Stimulated activated naive B cell treated with anti-CD40 and anti-IgM and Interleukin-4, amounts not matched to agents 10 μg/mL and 1 μg/mL and 100 μg/mL, for 72 hours (primary cell): ENCODE measurements around the gene ABCA7.

ENCODE experiments used
- ATAC-seq, 2 donors: fragments of 150-1000 bp; cut with Tn5 transposase; replicated peaks; 2 replicates each; pipeline ENCODE4 v1.10.0; 2021; ENCODE audit warnings: moderate library complexity in 1 of 2
- DNase-seq: peaks from one replicate; pipeline ENCODE4 v3.0.0; 2021
- H3K27ac Mint-ChIP-seq: one replicate; pipeline ENCODE4 v1.8.0; 2022; ENCODE audit warnings: mild to moderate bottlenecking, mixed read lengths
- H3K27me3 Mint-ChIP-seq, 2 donors: one replicate each; pipeline ENCODE4 v1.8.0; 2022; ENCODE audit warnings: mixed read lengths in 2 of 2
- H3K36me3 Mint-ChIP-seq, 2 donors: one replicate each; pipeline ENCODE4 v1.8.0; 2022; ENCODE audit warnings: mixed read lengths in 2 of 2, mild to moderate bottlenecking in 1 of 2
- H3K4me1 Mint-ChIP-seq, 2 donors: one replicate each; pipeline ENCODE4 v1.8.0; 2022; ENCODE audit warnings: mixed read lengths in 2 of 2, mild to moderate bottlenecking in 1 of 2
- H3K4me3 Mint-ChIP-seq, 2 donors: one replicate each; pipeline ENCODE4 v1.8.0; 2022; ENCODE audit warnings: mild to moderate bottlenecking in 2 of 2, mixed read lengths in 2 of 2, moderate library complexity in 1 of 2
- H3K9me3 Mint-ChIP-seq, 2 donors: one replicate each; pipeline ENCODE4 v1.8.0; 2022; ENCODE audit warnings: mixed read lengths in 2 of 2, mild to moderate bottlenecking in 1 of 2

The ABCA7 gene

GRCh38 chr19:1089126-1089771 is 49.3 kb downstream of the ABCA7 start:
- DNase-seq (no peak), ATAC-seq (no peak)
- Mint-ChIP-seq H3K4me1 (peaks cover 40 to 57% of the 10 kb centered on the region in 2 donors), H3K27ac (peak overlapping the region; percentile 94), H3K36me3 (peaks cover 50 to 56% of the 10 kb centered on the region in 2 donors), H3K9me3 (no peaks in the 10 kb centered on the region), H3K4me3 (peak overlapping the region; percentile 10 to 19), H3K27me3 (no peaks in the 10 kb centered on the region)

- Mint-ChIP-seq H3K9me3 (no peaks in the 10 kb centered on the region), H3K4me1 (peaks cover 38 to 52% of the 10 kb centered on the region in 2 donors), H3K27ac (peak overlapping the region; percentile 31), H3K36me3 (peaks cover 49 to 51% of the 10 kb centered on the region in 2 donors), H3K4me3 (no peak overlapping the region), H3K27me3 (no peaks in the 10 kb centered on the region)
- ATAC-seq (no peak), DNase-seq (no peak)
Measured at GRCh38 chr19:1089891-1090290, 50.0 kb downstream of the ABCA7 start.

- no peak for ATAC-seq
Measured at GRCh38 chr19:1090731-1091543, 51.0 kb downstream of the ABCA7 start.

GRCh38 chr19:1091544-1092175 is 51.8 kb downstream of the ABCA7 start:
- H3K36me3 Mint-ChIP-seq = peaks cover 39 to 41% of the 10 kb centered on the region in 2 donors
- ATAC-seq (no peak), DNase-seq (no peak)
- no peak overlapping the region for H3K4me3 Mint-ChIP-seq
- peak overlapping the region; percentile 56 for H3K27ac Mint-ChIP-seq
- H3K4me1 Mint-ChIP-seq = peaks cover 33 to 52% of the 10 kb centered on the region in 2 donors
- no peaks in the 10 kb centered on the region for H3K9me3 Mint-ChIP-seq
- no peaks in the 10 kb centered on the region for H3K27me3 Mint-ChIP-seq

More at GRCh38 chr19:1090731-1091543, 51.0 kb downstream of the ABCA7 start:
- DNase-seq = no peak
- peak overlapping the region; percentile 56 for H3K27ac Mint-ChIP-seq
- no peaks in the 10 kb centered on the region for H3K27me3 Mint-ChIP-seq
- H3K4me3 Mint-ChIP-seq = no peak overlapping the region
- H3K4me1 Mint-ChIP-seq = peaks cover 35 to 54% of the 10 kb centered on the region in 2 donors
- peaks cover 45 to 47% of the 10 kb centered on the region in 2 donors for H3K36me3 Mint-ChIP-seq
- no peaks in the 10 kb centered on the region for H3K9me3 Mint-ChIP-seq

GRCh38 chr19:1093330-1093729 is 53.4 kb downstream of the ABCA7 start:
- no peaks in the 10 kb centered on the region for H3K27me3 Mint-ChIP-seq
- peak overlapping the region; percentile 94 to 96 for H3K4me3 Mint-ChIP-seq
- peak overlapping the region; percentile 56 for H3K27ac Mint-ChIP-seq
- peaks cover 29 to 44% of the 10 kb centered on the region in 2 donors for H3K4me1 Mint-ChIP-seq
- H3K36me3 Mint-ChIP-seq = peaks cover 27 to 33% of the 10 kb centered on the region in 2 donors
- DNase-seq (no peak), ATAC-seq (no peak)
- no peaks in the 10 kb centered on the region for H3K9me3 Mint-ChIP-seq

GRCh38 chr19:1093811-1094553 is 54.1 kb downstream of the ABCA7 start:
- no peak for DNase-seq
- Mint-ChIP-seq H3K9me3 (peaks cover 0 to 2% of the 10 kb centered on the region in 2 donors), H3K27me3 (no peaks in the 10 kb centered on the region), H3K4me1 (peaks cover 28 to 44% of the 10 kb centered on the region in 2 donors), H3K27ac (peak overlapping the region; percentile 98), H3K36me3 (peaks cover 21 to 28% of the 10 kb centered on the region in 2 donors), H3K4me3 (peak overlapping the region; percentile 94 to 96)
- ATAC-seq = no peak

GRCh38 chr19:1094655-1094977 is 54.7 kb downstream of the ABCA7 start:
- Mint-ChIP-seq H3K36me3 (peaks cover 16 to 23% of the 10 kb centered on the region in 2 donors), H3K27me3 (no peaks in the 10 kb centered on the region), H3K4me3 (peak overlapping the region; percentile 94 to 96), H3K4me1 (peaks cover 24 to 44% of the 10 kb centered on the region in 2 donors), H3K9me3 (peaks cover 0 to 2% of the 10 kb centered on the region in 2 donors), H3K27ac (peak overlapping the region; percentile 98)
- DNase-seq (no peak), ATAC-seq (no peak)

GRCh38 chr19:1094978-1095701 is 55.2 kb downstream of the ABCA7 start, which contains the start of gene POLR2E:
Gene POLR2E (minus strand): TSS chr19:1095375. CDS start chr19:1095315, 60 bp downstream.
- Mint-ChIP-seq H3K27ac (peak within 1 kb of the TSS; percentile 98), H3K4me1 (peaks cover 28 to 50% of the 10 kb centered on the region in 2 donors), H3K27me3 (no peaks in the 10 kb centered on the region), H3K4me3 (peak within 1 kb of the TSS; percentile 94 to 96), H3K36me3 (peaks cover 20 to 26% of the 10 kb centered on the region in 2 donors), H3K9me3 (peaks cover 4% of the 10 kb centered on the region in 2 donors)
- ATAC-seq = peak; percentile 94 to 96
- DNase-seq = peak; percentile 95

- Mint-ChIP-seq H3K27ac (peak overlapping the region; percentile 56), H3K4me3 (no peak overlapping the region), H3K36me3 (peaks cover 20% of the 10 kb centered on the region in 2 donors), H3K27me3 (no peaks in the 10 kb centered on the region), H3K4me1 (peaks cover 40 to 70% of the 10 kb centered on the region in 2 donors), H3K9me3 (peaks cover 4% of the 10 kb centered on the region in 2 donors)
- DNase-seq (no peak), ATAC-seq (no peak)
Measured at GRCh38 chr19:1097810-1098176, 57.9 kb downstream of the ABCA7 start.

GRCh38 chr19:1098177-1099051 is 58.5 kb downstream of the ABCA7 start:
- Mint-ChIP-seq H3K9me3 (peaks cover 4% of the 10 kb centered on the region in 2 donors), H3K36me3 (peaks cover 14 to 17% of the 10 kb centered on the region in 2 donors), H3K4me3 (peak overlapping the region in 1 of 2 donors; percentile 39), H3K27ac (peak overlapping the region; percentile 56), H3K4me1 (peaks cover 40 to 71% of the 10 kb centered on the region in 2 donors), H3K27me3 (no peaks in the 10 kb centered on the region)
- DNase-seq = no peak
- no peak for ATAC-seq

GRCh38 chr19:1101337-1101698 is 61.4 kb downstream of the ABCA7 start:
- Mint-ChIP-seq H3K4me3 (peak overlapping the region; percentile 53 to 67), H3K4me1 (peaks cover 33 to 60% of the 10 kb centered on the region in 2 donors), H3K27ac (peak overlapping the region; percentile 51), H3K36me3 (peaks cover 13 to 15% of the 10 kb centered on the region in 2 donors), H3K27me3 (no peaks in the 10 kb centered on the region), H3K9me3 (peaks cover 4% of the 10 kb centered on the region in 2 donors)
- no peak for DNase-seq
- no peak for ATAC-seq

- Mint-ChIP-seq H3K9me3 (peaks cover 4% of the 10 kb centered on the region in 2 donors), H3K36me3 (peaks cover 19 to 20% of the 10 kb centered on the region in 2 donors), H3K27me3 (no peaks in the 10 kb centered on the region), H3K27ac (peak overlapping the region; percentile 81), H3K4me1 (peaks cover 31 to 69% of the 10 kb centered on the region in 2 donors), H3K4me3 (peak overlapping the region; percentile 71 to 86)
- DNase-seq = peak; percentile 55
- ATAC-seq = peak; percentile 17 to 43
Measured at GRCh38 chr19:1102407-1103131, 62.7 kb downstream of the ABCA7 start.
